ENCODE data around the gene RENBP. TPM values are rescaled to one million over a fixed set of nuclear protein-coding genes. Genes with fewer than 3 reads are reported as not detected.

The RENBP gene
- total and polyA plus RNA-seq, 4 donors = 16.6 to 90.8 (median 62.0) TPM

DNA sequence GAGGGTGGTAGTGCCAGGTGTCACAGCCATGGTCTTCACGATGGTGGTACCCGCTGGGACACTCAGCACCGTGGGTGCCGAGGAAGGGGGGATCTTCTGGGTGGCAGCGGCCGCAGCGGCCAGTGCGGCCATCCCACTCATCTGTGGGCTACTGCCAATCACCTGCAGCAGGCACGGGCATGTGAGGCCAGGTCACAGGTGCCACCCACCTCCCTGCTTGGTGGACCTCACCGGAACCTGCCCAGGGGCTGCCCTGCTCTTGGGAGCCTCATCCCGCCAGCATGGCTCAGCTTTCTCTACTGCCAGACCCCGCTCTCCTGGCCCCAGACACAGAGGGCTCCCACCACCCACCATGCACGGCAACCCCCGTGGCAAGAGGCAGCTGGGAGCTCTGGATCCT lies 14.2 kb upstream of the RENBP start:
- ATAC-seq (ENCODE audit: insufficient read depth, low FRiP score) = no peak
- Histone ChIP-seq H3K9ac (ENCODE audit: insufficient read depth in 1 of 2, low read length in 2 of 2) (no peak overlapping the region), H3K27me3 (ENCODE audit: control insufficient read depth in 3 of 3, insufficient read depth in 3 of 3, low read length in 2 of 3) (no peaks in the 10 kb centered on the region), H3K36me3 (ENCODE audit: control insufficient read depth in 4 of 4, insufficient read depth in 4 of 4, low read length in 4 of 4) (peaks cover 19 to 87% (median 48%) of the 10 kb centered on the region in 4 donors), H3K9me3 (ENCODE audit: control insufficient read depth in 4 of 4, insufficient read depth in 3 of 4, low read length in 3 of 4) (peaks cover 0 to 5% (median 0%) of the 10 kb centered on the region in 4 donors), H3K27ac (ENCODE audit: low read depth in 1 of 2, low read length in 1 of 2) (no peak overlapping the region), H3K4me1 (ENCODE audit: control insufficient read depth in 5 of 5, insufficient read depth in 5 of 5, low read length in 5 of 5) (no peaks in the 10 kb centered on the region), H3K4me3 (no peak overlapping the region)
- 94 to 96% methylated on average over 4 to 14 of the region's 14 CpGs for WGBS, 2 donors
- no peak for DNase-seq
- TF ChIP-seq, protein P1, sequence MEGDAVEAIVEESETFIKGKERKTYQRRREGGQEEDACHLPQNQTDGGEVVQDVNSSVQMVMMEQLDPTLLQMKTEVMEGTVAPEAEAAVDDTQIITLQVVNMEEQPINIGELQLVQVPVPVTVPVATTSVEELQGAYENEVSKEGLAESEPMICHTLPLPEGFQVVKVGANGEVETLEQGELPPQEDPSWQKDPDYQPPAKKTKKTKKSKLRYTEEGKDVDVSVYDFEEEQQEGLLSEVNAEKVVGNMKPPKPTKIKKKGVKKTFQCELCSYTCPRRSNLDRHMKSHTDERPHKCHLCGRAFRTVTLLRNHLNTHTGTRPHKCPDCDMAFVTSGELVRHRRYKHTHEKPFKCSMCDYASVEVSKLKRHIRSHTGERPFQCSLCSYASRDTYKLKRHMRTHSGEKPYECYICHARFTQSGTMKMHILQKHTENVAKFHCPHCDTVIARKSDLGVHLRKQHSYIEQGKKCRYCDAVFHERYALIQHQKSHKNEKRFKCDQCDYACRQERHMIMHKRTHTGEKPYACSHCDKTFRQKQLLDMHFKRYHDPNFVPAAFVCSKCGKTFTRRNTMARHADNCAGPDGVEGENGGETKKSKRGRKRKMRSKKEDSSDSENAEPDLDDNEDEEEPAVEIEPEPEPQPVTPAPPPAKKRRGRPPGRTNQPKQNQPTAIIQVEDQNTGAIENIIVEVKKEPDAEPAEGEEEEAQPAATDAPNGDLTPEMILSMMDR (IDR thresholded peaks at IDR 0.05; ENCODE audit: control extremely low read depth, extremely low read depth) = no peak

DNA sequence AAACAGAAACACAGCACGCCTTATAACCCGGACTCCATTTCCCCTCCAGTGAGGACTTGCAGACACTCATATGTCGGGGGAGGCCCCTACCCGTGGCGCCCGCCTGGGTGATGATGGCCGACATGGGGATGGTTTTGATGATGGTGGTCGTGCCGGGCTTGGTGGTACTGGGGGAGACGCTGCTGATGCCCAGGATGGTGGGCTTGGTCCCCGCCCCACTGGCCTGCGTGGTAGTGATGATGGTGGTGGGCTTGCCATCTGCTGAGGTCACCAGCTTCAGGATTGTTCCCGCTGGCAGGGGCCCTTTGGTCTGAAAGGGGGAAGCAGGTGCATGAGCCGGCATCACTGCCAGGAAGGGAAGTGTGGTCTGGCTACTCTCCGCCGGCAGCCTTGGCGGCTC lies 12.8 kb upstream of the RENBP start:
- TF ChIP-seq, protein P1 (IDR thresholded peaks at IDR 0.05; ENCODE audit: control extremely low read depth, extremely low read depth) = no peak
- no peak overlapping the region for H3K27ac ChIP-seq (ENCODE audit: low read depth in 1 of 2, low read length in 1 of 2)
- H3K4me1 ChIP-seq (ENCODE audit: control insufficient read depth in 5 of 5, insufficient read depth in 5 of 5, low read length in 5 of 5) = no peaks in the 10 kb centered on the region
- no peak overlapping the region for H3K9ac ChIP-seq (ENCODE audit: insufficient read depth in 1 of 2, low read length in 2 of 2)
- H3K27me3 ChIP-seq (ENCODE audit: control insufficient read depth in 3 of 3, insufficient read depth in 3 of 3, low read length in 2 of 3) = no peaks in the 10 kb centered on the region
- no peak for DNase-seq
- ATAC-seq (ENCODE audit: insufficient read depth, low FRiP score) = no peak
- H3K9me3 ChIP-seq (ENCODE audit: control insufficient read depth in 4 of 4, insufficient read depth in 3 of 4, low read length in 3 of 4) = no peaks in the 10 kb centered on the region
- WGBS, 2 donors = 80 to 93% methylated on average over 14 to 17 of the region's 17 CpGs
- H3K4me3 ChIP-seq = no peak overlapping the region
- peaks cover 25 to 85% (median 43%) of the 10 kb centered on the region in 4 donors for H3K36me3 ChIP-seq (ENCODE audit: control insufficient read depth in 4 of 4, insufficient read depth in 4 of 4, low read length in 4 of 4)

DNA sequence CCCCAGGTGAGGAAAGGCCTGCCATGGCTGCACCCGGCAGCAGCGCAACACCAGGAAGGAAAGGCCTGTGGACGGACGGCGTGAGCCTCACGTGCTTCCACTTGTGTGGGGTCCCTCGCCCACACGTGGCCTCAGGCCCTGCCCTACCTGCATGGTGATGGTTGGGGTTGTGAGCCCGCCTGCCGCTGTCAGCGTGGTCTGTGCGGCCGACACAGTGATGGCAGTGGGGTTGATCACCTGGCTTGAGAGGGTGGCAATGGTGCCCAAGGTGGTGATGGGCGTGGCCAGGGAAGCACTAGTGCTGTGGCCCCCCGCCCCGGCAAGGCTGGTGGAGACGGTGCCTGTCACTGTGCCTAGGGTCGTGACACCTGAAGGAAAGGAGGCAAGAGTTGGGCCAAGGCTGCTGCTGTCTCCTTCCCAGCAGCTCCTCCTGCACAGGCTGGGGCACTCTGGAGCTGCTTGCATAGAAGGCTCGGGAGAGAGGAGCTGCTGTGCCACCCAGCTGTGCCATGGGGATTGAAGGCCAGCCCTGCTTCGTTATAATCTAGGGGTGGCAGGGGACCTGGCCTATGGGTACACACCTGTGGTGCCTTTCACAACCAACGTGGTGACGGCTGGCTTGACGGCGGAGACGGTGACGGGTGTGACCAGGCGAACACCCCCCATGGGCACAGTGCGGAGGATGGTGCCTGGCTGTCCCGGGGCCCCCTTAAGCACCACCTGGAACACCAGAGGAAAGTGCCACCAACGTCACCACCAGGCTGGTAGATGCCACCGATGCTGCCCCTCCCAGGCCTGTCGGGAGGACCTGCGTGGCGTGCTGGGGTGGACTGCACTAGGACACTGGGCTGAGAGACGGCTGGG lies 11.8 kb upstream of the RENBP start:
- ATAC-seq (ENCODE audit: insufficient read depth, low FRiP score) = no peak
- no peak overlapping the region for H3K9ac ChIP-seq (ENCODE audit: insufficient read depth in 1 of 2, low read length in 2 of 2)
- TF ChIP-seq, protein P1 (IDR thresholded peaks at IDR 0.05; ENCODE audit: control extremely low read depth, extremely low read depth) = no peak
- WGBS, 2 donors = 76 to 93% methylated on average over 28 to 35 of the region's 35 CpGs
- H3K36me3 ChIP-seq (ENCODE audit: control insufficient read depth in 4 of 4, insufficient read depth in 4 of 4, low read length in 4 of 4) = peaks cover 21 to 85% (median 41%) of the 10 kb centered on the region in 4 donors
- no peaks in the 10 kb centered on the region for H3K27me3 ChIP-seq (ENCODE audit: control insufficient read depth in 3 of 3, insufficient read depth in 3 of 3, low read length in 2 of 3)
- H3K9me3 ChIP-seq (ENCODE audit: control insufficient read depth in 4 of 4, insufficient read depth in 3 of 4, low read length in 3 of 4) = no peaks in the 10 kb centered on the region
- no peak overlapping the region for H3K4me3 ChIP-seq
- no peaks in the 10 kb centered on the region for H3K4me1 ChIP-seq (ENCODE audit: control insufficient read depth in 5 of 5, insufficient read depth in 5 of 5, low read length in 5 of 5)
- H3K27ac ChIP-seq (ENCODE audit: low read depth in 1 of 2, low read length in 1 of 2) = no peak overlapping the region
- DNase-seq = no peak
